K562 (cell line): ENCODE data around the gene INO80E. TPM values are rescaled to one million over a fixed set of nuclear protein-coding genes. Genes with fewer than 3 reads are reported as not detected.
A peak's percentile ranks its signal among the peaks of the same experiment; 100 is the strongest.

ENCODE experiments used
- AFF1 ChIP-seq, 2 experiments: fragments of 450-650 bp; IDR thresholded peaks; 2 replicates each; pipeline ENCODE4 v1.6.1; 2018; ENCODE audit warnings: mild to moderate bottlenecking in 2 of 2, low read depth in 1 of 2; ENCODE audit not compliant: partially characterized antibody in 2 of 2
- CEBPZ ChIP-seq: fragments of 150-350 bp; IDR thresholded peaks from 2 replicates; pipeline ENCODE4 v1.6.1; 2014; ENCODE audit warnings: low read depth, mild to moderate bottlenecking, low read length, borderline replicate concordance
- EGR1 ChIP-seq: fragments of 450-650 bp; conservative IDR thresholded peaks from 2 replicates; pipeline ENCODE4 v1.6.1; 2017; ENCODE audit warnings: mild to moderate bottlenecking
- ESRRB ChIP-seq: fragments of 250-450 bp; sonication (Bioruptor Pico); IDR thresholded peaks from 2 replicates; pipeline ENCODE4 v1.5.0; 2020; ENCODE audit warnings: mild to moderate bottlenecking, moderate library complexity, borderline replicate concordance
- ETS2 ChIP-seq: IDR thresholded peaks from 2 replicates; pipeline ENCODE4 v1.6.1; 2016; ENCODE audit warnings: borderline replicate concordance, missing genetic modification characterization, mild to moderate bottlenecking, moderate library complexity, missing compliant biosample characterization; ENCODE audit not compliant: poor library complexity, severe bottlenecking
- EWSR1 ChIP-seq: fragments of 450-650 bp; IDR thresholded peaks from 2 replicates; pipeline ENCODE4 v1.6.1; 2018; ENCODE audit warnings: borderline replicate concordance, mild to moderate bottlenecking, low read depth, moderate library complexity; ENCODE audit not compliant: partially characterized antibody
- FOXK1 ChIP-seq: sonication (generic); formaldehyde crosslinking; IDR thresholded peaks from 2 replicates; pipeline ENCODE4 v1.8.0; 2022; ENCODE audit warnings: missing genetic modification reagents, mild to moderate bottlenecking, borderline replicate concordance
- HMGN3 ChIP-seq: IDR thresholded peaks from 2 replicates; pipeline ENCODE4 v1.6.1; 2011; ENCODE audit warnings: borderline replicate concordance, low read depth, mild to moderate bottlenecking, mixed read lengths, low read length; ENCODE audit not compliant: insufficient read length; ENCODE audit errors: extremely low read depth
- PHTF2 ChIP-seq: fragments of 250-450 bp; sonication (Bioruptor Pico); IDR thresholded peaks from 2 replicates; pipeline ENCODE4 v1.5.0; 2021; ENCODE audit warnings: mild to moderate bottlenecking
- SMARCA4 ChIP-seq: fragments of 450-650 bp; IDR thresholded peaks from 2 replicates; pipeline ENCODE4 v1.6.1; 2016
- ZBTB26 ChIP-seq: fragments of 450-650 bp; formaldehyde crosslinking; IDR thresholded peaks from 2 replicates; pipeline ENCODE4 v1.4.0; 2022; ENCODE audit warnings: missing genetic modification characterization
- ZMIZ1 ChIP-seq, 2 experiments: fragments of 150-350 bp in 1 of 2; IDR thresholded peaks; 2 replicates each; pipeline ENCODE4 v1.6.1; 2012 to 2016; ENCODE audit warnings: low read depth in 2 of 2, low read length in 2 of 2, mild to moderate bottlenecking in 1 of 2, moderate library complexity in 1 of 2
- ZNF583 ChIP-seq: fragments of 250-450 bp; sonication (Bioruptor Pico); IDR thresholded peaks from 2 replicates; pipeline ENCODE4 v1.4.0; 2020
- polyA plus RNA-seq, 8 experiments: library from polyadenylated mRNA; depleted of rRNA in 4 of 8; stranded (reverse) in 5 of 8; unstranded in 3 of 8; fragments of >200 nt; fragmentation: Nextera tagmentation in 2 of 8; fragmentation: Illumina TruSeq in 1 of 8; extraction: Ambion mirVana in 2 of 8; extraction: Trizol in 1 of 8; gene quantifications; 2 replicates each; pipeline versions ENCODE4 v1.2.1 to v1.2.3, GENCODE V29; 2011 to 2014; ENCODE audit warnings: inconsistent platforms in 1 of 8, missing spikeins in 1 of 8
- total RNA-seq, 7 experiments: library from RNA; depleted of rRNA in 6 of 7; stranded (reverse); fragments of >200 nt in 6 of 7; fragmentation: Illumina TruSeq in 2 of 7; extraction: Trizol in 2 of 7; gene quantifications; 2 replicates each; pipeline versions ENCODE4 v1.2.1 to v1.2.3, GENCODE V29; 2011 to 2021; ENCODE audit warnings: low replicate concordance in 1 of 7

The INO80E gene
- total and polyA plus RNA-seq, 9 of the 15 experiments (the other 6 are each of a cell fraction or from before 2014, with no cell fraction given): 0.31 to 102 (median 49.3) TPM

GRCh38 chr16:29973384-29974246 lies 22.4 kb upstream of the INO80E start, which contains the start of gene TAOK2 (continued):
- TF ChIP-seq AFF1 (IDR thresholded peaks at IDR 0.05; ENCODE audit: low read depth in 1 of 2, partially characterized antibody in 2 of 2) (no peak), PHTF2 (CRISPR knock-in tag) (no peak), FOXK1 (no peak), ZMIZ1 (IDR thresholded peaks at IDR 0.05; ENCODE audit: low read depth in 2 of 2, low read length in 2 of 2) (0 out of 4 replicates have a peak, but pooled peaks of 1 of the 2 experiments have one; percentile 31), SMARCA4 (no peak), CEBPZ (no peak), ESRRB (no peak), ZNF583 (no peak; the same call in 1 of the 2 replicates), HMGN3 (peak; percentile 91), EWSR1 (no peak), ZBTB26 (CRISPR knock-in tag) (peak; percentile 85; the same call in 1 of the 2 replicates), ETS2 (no peak), EGR1 (peak; percentile 96)
